Glutamatergic neuron (in vitro differentiated cells): ENCODE results near the gene GFRA1. TPM values are rescaled to one million over a fixed set of nuclear protein-coding genes. Genes with fewer than 3 reads are reported as not detected.

Experiments used
- DNase-seq: peaks from one replicate; pipeline ENCODE4 v3.0.0; 2022
- H3K27ac Mint-ChIP-seq: one replicate; pipeline ENCODE4 v1.8.0; 2020; ENCODE audit warnings: mild to moderate bottlenecking, mixed read lengths, inconsistent platforms; ENCODE audit not compliant: unreplicated experiment
- H3K27me3 Mint-ChIP-seq: one replicate; pipeline ENCODE4 v1.8.0; 2020; ENCODE audit warnings: mild to moderate bottlenecking, moderate library complexity, mixed read lengths, inconsistent platforms; ENCODE audit not compliant: unreplicated experiment
- H3K36me3 Mint-ChIP-seq: one replicate; pipeline ENCODE4 v1.8.0; 2020; ENCODE audit warnings: mild to moderate bottlenecking, mixed read lengths, inconsistent platforms; ENCODE audit not compliant: unreplicated experiment
- H3K4me1 Mint-ChIP-seq: one replicate; pipeline ENCODE4 v1.8.0; 2020; ENCODE audit warnings: mild to moderate bottlenecking, low read depth, mixed read lengths, inconsistent platforms; ENCODE audit not compliant: unreplicated experiment
- H3K4me3 Mint-ChIP-seq: one replicate; pipeline ENCODE4 v1.8.0; 2020; ENCODE audit warnings: mild to moderate bottlenecking, mixed read lengths, inconsistent platforms; ENCODE audit not compliant: unreplicated experiment
- H3K9me3 Mint-ChIP-seq: one replicate; pipeline ENCODE4 v1.8.0; 2020; ENCODE audit warnings: mild to moderate bottlenecking, moderate library complexity, mixed read lengths, inconsistent platforms; ENCODE audit not compliant: unreplicated experiment
- total RNA-seq: library from RNA; stranded (reverse); fragmentation: NEBNext Ultra II Directional; extraction: Animal tissue kit (Norgen Biotek cat#: 25700); gene quantifications from one replicate; pipeline ENCODE4 v1.2.1, GENCODE V29; 2021; ENCODE audit not compliant: unreplicated experiment
- TF ChIP-seq, protein P1 (sequence below): fragments of 200-600 bp; sonication (generic); IDR thresholded peaks from one replicate; pipeline ENCODE4 v1.5.0; 2021; ENCODE audit not compliant: partially characterized antibody, unreplicated experiment

GFRA1 gene
- total RNA-seq, 1 donor from 2014 or later = 347 TPM

GRCh38 chr10:116175231-116175630 lies 97.8 kb downstream of the GFRA1 start:
- DNase-seq = no peak
- TF ChIP-seq, protein P1, sequence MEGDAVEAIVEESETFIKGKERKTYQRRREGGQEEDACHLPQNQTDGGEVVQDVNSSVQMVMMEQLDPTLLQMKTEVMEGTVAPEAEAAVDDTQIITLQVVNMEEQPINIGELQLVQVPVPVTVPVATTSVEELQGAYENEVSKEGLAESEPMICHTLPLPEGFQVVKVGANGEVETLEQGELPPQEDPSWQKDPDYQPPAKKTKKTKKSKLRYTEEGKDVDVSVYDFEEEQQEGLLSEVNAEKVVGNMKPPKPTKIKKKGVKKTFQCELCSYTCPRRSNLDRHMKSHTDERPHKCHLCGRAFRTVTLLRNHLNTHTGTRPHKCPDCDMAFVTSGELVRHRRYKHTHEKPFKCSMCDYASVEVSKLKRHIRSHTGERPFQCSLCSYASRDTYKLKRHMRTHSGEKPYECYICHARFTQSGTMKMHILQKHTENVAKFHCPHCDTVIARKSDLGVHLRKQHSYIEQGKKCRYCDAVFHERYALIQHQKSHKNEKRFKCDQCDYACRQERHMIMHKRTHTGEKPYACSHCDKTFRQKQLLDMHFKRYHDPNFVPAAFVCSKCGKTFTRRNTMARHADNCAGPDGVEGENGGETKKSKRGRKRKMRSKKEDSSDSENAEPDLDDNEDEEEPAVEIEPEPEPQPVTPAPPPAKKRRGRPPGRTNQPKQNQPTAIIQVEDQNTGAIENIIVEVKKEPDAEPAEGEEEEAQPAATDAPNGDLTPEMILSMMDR = no peak
- H3K27ac Mint-ChIP-seq = no peak overlapping the region
- peaks cover 8% of the 10 kb centered on the region for H3K9me3 Mint-ChIP-seq
- no peaks in the 10 kb centered on the region for H3K36me3 Mint-ChIP-seq
- H3K4me1 Mint-ChIP-seq = peaks cover 65% of the 10 kb centered on the region
- H3K27me3 Mint-ChIP-seq = peaks cover 15% of the 10 kb centered on the region
- H3K4me3 Mint-ChIP-seq = peak overlapping the region; percentile 5

- TF ChIP-seq, protein P1 = no peak
- peaks cover 72% of the 10 kb centered on the region for H3K4me1 Mint-ChIP-seq
- H3K36me3 Mint-ChIP-seq = peaks cover under 1% of the 10 kb centered on the region
- H3K4me3 Mint-ChIP-seq = peak overlapping the region; percentile 78
- peaks cover 16% of the 10 kb centered on the region for H3K27me3 Mint-ChIP-seq
- H3K9me3 Mint-ChIP-seq = peaks cover 10% of the 10 kb centered on the region
- no peak for DNase-seq
- H3K27ac Mint-ChIP-seq = peak overlapping the region; percentile 99
Observed at GRCh38 chr10:116171505-116171904, 101.5 kb downstream of the GFRA1 start.

- peak overlapping the region; percentile 99 for H3K27ac Mint-ChIP-seq
- peaks cover 71% of the 10 kb centered on the region for H3K4me1 Mint-ChIP-seq
- peaks cover 15% of the 10 kb centered on the region for H3K9me3 Mint-ChIP-seq
- TF ChIP-seq, protein P1 = no peak
- peak overlapping the region; percentile 78 for H3K4me3 Mint-ChIP-seq
- peaks cover 17% of the 10 kb centered on the region for H3K27me3 Mint-ChIP-seq
- H3K36me3 Mint-ChIP-seq = peaks cover 7% of the 10 kb centered on the region
- no peak for DNase-seq
Observed at GRCh38 chr10:116170815-116171250, 102.2 kb downstream of the GFRA1 start.

DNA sequence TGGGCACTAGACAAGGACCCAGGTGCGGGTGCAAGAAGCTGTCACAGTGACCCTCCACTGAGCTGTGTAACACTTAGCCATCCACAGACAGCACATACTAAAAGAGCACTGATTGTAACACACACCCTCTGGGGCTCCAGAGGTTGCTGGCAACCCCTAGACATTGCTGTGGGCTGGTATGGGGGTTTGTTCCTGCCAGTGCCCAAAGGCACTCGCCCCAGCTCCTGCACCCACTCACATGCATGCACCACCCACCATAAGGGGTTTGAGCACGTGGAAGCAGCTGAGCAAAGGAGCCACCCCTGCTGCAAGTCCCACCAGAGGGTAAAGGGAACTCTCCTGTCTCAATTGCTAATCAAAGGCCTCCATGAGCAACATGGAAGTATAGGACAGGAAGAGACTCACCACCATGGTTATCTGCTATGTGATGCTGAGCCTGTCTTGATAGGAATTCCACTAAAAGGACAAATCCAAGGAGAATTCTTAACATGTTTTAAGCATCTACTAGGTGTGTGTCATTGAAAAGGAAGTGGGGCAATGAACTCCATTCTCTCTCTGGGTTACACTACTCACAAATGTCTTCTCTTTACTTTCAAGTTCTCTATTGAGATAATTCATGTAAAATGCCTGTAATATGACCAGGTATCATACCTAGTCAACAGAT lies 103.1 kb downstream of the GFRA1 start:
- Mint-ChIP-seq H3K27ac (peak overlapping the region; percentile 99), H3K36me3 (peaks cover 9% of the 10 kb centered on the region), H3K9me3 (peaks cover 17% of the 10 kb centered on the region), H3K27me3 (peaks cover 17% of the 10 kb centered on the region), H3K4me1 (peaks cover 72% of the 10 kb centered on the region), H3K4me3 (peak overlapping the region; percentile 78)
- TF ChIP-seq, protein P1 = no peak
- DNase-seq = no peak

DNA sequence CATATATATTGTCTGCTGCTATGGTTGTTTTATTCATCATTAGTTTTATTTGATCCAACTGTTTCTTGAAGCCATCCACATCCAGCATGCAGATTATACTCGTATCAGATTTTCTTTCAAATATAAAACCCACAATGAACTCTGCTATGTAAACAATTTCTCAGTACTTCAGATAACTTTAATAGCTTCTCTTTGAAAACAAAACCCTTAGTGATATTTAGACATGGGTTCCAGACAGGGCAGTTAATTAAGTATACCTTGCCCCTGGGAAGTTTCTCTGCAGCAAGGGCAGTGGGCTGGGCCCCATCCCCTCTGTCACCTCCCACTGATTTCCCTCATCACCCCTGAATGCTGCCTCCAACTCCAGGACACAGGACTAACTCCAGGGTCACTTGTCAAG lies 104.3 kb downstream of the GFRA1 start:
- TF ChIP-seq, protein P1 = no peak
- Mint-ChIP-seq H3K9me3 (peaks cover 22% of the 10 kb centered on the region), H3K27ac (peak overlapping the region; percentile 99), H3K4me3 (no peak overlapping the region), H3K36me3 (peaks cover 14% of the 10 kb centered on the region), H3K4me1 (peaks cover 75% of the 10 kb centered on the region), H3K27me3 (peaks cover 17% of the 10 kb centered on the region)
- no peak for DNase-seq
